Measurements from ENCODE around the gene LCN10.

DNA sequence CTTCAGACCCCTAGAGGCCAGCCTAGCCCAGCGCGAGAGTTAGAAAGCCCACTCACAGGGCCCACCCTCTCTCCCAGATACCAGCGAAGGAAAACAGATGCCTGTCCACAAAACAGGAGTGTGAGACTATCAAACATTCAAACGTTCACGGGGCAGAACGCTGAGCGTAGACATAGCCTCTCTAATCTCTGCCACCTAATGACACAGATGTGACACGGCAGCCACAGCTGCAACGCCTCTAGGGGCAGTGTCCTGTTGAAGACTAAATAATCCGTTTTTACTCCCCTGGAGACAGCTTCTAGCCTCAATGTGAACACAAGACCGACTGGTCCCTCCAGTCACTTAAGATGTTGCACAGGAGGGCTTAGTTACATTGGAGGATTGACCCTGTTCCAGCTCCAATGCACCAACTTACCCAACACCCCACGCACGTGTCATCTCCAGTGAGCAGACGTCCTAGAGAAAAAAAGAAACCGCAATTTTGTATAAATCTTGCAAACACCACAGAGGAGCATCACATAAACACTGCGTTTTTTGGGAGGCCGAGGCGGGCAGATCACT, 16.0 kb downstream of the LCN10 start:
- TF ChIP-seq, protein P1, sequence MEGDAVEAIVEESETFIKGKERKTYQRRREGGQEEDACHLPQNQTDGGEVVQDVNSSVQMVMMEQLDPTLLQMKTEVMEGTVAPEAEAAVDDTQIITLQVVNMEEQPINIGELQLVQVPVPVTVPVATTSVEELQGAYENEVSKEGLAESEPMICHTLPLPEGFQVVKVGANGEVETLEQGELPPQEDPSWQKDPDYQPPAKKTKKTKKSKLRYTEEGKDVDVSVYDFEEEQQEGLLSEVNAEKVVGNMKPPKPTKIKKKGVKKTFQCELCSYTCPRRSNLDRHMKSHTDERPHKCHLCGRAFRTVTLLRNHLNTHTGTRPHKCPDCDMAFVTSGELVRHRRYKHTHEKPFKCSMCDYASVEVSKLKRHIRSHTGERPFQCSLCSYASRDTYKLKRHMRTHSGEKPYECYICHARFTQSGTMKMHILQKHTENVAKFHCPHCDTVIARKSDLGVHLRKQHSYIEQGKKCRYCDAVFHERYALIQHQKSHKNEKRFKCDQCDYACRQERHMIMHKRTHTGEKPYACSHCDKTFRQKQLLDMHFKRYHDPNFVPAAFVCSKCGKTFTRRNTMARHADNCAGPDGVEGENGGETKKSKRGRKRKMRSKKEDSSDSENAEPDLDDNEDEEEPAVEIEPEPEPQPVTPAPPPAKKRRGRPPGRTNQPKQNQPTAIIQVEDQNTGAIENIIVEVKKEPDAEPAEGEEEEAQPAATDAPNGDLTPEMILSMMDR (IDR thresholded peaks at IDR 0.05; ENCODE audit: poor library complexity), result peak; percentile 50
- TF ChIP-seq EZH2 (IDR thresholded peaks at IDR 0.05; ENCODE audit: borderline replicate concordance), result no peak

Data from hepatocyte (in vitro differentiated cells).